GM18951 (cell line): Measurements from ENCODE around the gene ALKBH5.
A peak's percentile ranks its signal among the peaks of the same experiment; 100 is the strongest.

Experiments used
- POLR2A ChIP-seq: IDR thresholded peaks from 4 replicates; pipeline ENCODE4 v1.6.1; 2011; ENCODE audit warnings: mild to moderate bottlenecking; ENCODE audit not compliant: insufficient read length, insufficient read depth; ENCODE audit errors: extremely low read depth
- in situ Hi-C: fragments of 300-500 bp; cut with MboI; formaldehyde crosslinking; loops from one replicate; pipeline ENCODE4 v1.12.0; 2022; ENCODE audit warnings: low sequenced_read_pairs, mixed read lengths, inconsistent platforms; ENCODE audit not compliant: unreplicated experiment

ALKBH5 gene

GRCh38 chr17:18183334-18184142 lies at the start of gene ALKBH5:
Gene ALKBH5, plus strand, starts transcription at chr17:18183828. Its CDS starts 416 bp downstream, at chr17:18184244.
- in situ Hi-C loops: no loop called here
- peak; percentile 70 for TF ChIP-seq POLR2A

DNA sequence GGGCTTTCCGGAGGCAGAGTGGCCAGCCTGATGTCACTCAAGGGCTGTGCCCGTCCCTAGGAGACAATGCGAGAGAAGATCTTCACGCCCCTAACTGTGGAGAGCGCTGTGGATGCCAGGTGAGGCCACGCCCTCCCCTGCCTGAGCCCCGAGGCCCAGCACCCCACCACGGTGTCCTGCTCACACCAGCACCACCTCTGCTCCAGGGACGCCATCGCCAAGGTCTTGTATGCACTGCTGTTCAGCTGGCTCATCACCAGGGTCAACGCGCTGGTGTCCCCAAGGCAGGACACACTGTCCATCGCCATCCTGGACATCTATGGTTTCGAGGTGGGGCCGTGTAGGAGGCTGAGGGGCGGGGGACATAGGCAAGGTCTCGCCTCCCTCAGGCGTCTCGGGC lies 47.3 kb upstream of the ALKBH5 start:
- in situ Hi-C loops: no loop called here

DNA sequence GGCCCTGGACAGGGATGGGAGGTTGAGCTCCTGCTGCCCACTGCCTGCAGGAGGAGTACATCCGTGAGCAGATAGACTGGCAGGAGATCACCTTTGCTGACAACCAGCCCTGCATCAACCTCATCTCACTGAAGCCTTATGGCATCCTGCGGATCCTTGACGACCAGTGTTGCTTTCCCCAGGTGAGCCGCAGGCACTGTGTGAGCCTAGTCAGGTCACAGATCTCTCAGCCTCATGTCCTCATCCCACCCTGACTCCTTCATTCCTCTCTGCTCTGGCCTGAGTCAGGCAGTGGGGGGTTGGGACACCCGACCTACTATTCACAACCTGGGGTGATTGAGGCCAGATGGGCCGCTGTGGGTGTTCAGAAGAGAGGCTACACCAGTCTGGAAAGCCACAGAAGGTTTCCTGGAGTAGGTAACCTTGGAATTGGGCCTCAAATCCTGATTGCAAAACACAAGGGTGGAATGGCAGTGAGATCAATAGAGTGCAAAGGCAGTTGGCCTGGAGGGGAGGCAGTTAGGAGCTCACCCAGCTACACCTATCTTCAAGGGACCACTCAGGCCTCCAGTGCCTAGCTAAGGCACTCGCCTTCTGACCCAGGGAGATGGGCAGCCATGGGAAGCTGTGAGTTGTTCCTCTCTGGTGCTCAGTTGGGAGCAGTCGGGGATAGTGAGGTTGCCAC lies 45.4 kb upstream of the ALKBH5 start:
- in situ Hi-C loops: no loop called here
- no peak for TF ChIP-seq POLR2A

More for the DNA sequence above, 47.3 kb upstream of the ALKBH5 start:
- TF ChIP-seq POLR2A: no peak

GRCh38 chr17:18139092-18139491 lies 44.5 kb upstream of the ALKBH5 start:
- no peak for TF ChIP-seq POLR2A
- in situ Hi-C loops: no loop called here

DNA sequence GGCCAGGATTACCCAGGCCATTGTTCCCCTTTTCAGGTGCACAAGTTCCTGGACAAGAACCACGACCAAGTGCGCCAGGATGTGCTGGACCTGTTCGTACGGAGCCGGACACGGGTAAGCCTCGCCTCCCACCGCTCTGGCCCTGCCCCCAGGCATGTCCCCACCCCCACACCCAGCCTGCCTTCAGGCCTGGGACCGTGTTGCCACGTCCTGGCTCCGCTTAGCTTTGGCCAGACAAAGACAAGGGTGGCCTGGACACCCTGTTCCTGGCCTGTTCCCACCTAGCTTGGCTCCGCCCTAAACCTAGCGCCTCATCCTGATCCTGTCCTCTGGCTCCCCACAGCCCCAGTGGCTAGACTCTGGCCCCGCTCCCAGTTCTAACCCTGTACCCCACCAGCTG lies 44.1 kb upstream of the ALKBH5 start:
- no peak for TF ChIP-seq POLR2A
- in situ Hi-C loops: no loop called here

DNA sequence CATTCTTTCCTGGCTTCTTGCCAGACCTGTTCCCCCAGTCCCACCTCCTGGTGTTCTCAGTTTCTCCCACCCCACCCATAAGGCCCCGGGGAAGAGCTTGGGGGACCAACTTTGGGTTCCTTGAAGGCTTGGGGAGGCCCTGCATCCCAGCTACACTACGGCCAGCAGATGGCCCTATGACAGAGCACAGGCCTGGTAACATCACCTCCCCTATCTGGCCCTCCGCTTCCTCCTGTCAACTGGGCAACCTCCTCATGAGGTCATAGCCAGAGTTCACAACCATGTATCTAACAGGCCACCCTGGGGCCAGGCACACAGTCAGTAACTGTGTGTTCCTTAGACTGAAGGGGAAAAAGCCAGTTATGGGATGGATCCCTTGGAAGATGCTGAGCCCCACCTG lies 43.7 kb upstream of the ALKBH5 start:
- in situ Hi-C loops: no loop called here
- TF ChIP-seq POLR2A: no peak

- in situ Hi-C loops: no loop called here
- TF ChIP-seq POLR2A: no peak
Measured at GRCh38 chr17:18140648-18141047, 43.0 kb upstream of the ALKBH5 start.

GRCh38 chr17:18141210-18141803 lies 42.3 kb upstream of the ALKBH5 start:
- TF ChIP-seq POLR2A: no peak
- in situ Hi-C loops: no loop called here

DNA sequence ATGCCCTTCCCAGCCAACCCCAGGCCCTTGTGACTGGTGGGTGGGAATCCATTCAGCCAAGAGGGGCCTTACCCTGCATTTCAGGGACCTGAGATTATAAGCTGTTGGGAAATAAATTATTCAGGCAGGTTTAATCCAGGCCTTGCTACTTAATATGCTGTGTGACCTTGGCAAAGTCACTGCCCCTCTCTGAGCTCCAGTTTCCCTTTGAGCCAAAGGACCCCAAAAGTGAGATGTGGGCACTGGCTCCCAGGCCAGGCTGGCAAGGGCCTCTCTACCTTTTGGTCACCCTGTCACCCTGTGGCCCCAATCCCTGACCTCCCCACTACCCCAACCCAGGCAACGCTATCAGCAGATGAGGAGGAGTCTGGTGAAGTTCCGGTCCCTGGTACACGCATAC lies 41.2 kb upstream of the ALKBH5 start:
- in situ Hi-C loops: no loop called here
- TF ChIP-seq POLR2A: no peak

DNA sequence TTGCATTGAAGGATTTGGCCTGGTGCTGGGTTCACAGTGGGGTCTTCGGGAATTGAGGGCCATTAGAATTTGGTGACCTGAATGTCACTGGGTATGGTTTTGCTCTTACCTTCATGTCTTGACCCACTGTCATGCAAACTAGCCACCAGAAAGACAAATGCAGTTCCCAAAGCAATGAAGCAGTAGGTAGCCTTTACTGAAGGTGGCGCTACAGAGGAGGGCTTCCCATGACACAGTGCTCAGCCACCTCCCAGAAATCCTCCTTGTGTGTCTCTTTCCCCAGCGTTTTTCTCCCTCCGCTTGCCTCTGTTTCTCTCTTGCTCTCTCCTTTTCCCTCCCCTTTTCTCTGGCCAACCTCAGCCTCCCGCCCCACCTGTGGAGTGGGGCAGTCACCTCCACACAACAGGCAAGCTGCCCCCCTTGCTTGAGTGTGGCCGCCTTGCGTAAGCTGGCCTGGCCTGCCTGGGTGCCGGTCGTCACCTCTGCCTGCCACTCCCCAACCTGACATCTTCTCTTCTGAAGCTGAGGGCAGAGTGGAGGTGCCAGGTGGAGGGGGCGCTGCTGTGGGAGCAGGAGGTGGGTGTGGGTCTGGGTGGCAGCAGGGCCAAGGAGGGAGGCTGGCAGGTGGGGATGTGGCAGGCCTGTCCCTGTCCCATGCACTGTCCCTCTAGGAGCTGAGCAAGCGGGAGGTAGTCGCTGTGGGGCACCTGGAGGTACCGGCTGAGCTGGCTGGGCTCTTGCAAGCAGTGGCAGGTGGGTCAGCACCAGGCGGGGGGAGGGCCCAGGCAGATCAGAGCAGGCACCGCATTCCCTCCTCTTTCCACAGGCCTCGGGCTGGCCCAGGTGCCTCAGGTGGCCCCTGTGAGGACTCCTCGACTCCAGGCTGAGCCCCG lies 40.3 kb upstream of the ALKBH5 start:
- TF ChIP-seq POLR2A: no peak
- in situ Hi-C loops: no loop called here

GRCh38 chr17:18144261-18144660 lies 39.4 kb upstream of the ALKBH5 start:
- TF ChIP-seq POLR2A: no peak
- in situ Hi-C loops: no loop called here

- in situ Hi-C loops: no loop called here
- TF ChIP-seq POLR2A: no peak
Measured at GRCh38 chr17:18144855-18145254, 38.8 kb upstream of the ALKBH5 start.

DNA sequence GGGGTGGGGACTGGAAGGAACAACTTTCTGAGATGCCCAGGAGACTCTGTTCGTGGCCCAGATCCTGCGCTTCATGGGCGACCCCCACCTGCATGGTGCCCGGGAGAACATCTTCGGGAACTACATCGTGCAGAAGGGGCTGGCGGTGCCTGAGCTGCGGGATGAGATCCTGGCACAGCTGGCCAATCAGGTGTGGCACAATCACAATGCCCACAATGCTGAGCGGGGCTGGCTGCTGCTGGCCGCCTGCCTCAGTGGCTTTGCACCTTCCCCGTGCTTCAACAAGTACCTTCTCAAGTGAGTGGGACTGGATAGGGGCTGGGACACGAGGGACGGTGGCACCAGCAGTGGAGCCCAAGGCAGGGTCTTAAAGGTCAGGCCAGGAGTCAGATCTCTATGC lies 37.8 kb upstream of the ALKBH5 start:
- in situ Hi-C loops: no loop called here

More for the DNA sequence above, 37.8 kb upstream of the ALKBH5 start:
- no peak for TF ChIP-seq POLR2A
